PC-9 (cell line): Measurements from ENCODE around the gene UMAD1.

Experiments used
- EZH2 ChIP-seq: fragments of 200-600 bp; sonication (generic); IDR thresholded peaks from 2 replicates; pipeline ENCODE4 v1.8.0; 2017; ENCODE audit warnings: antibody characterized with exemption, low read depth
- TF ChIP-seq, protein P1 (sequence below): fragments of 200-600 bp; sonication (generic); conservative IDR thresholded peaks from 2 replicates; pipeline ENCODE4 v1.6.1; 2017; ENCODE audit warnings: mixed run types, antibody characterized with exemption, mild to moderate bottlenecking, moderate library complexity

DNA sequence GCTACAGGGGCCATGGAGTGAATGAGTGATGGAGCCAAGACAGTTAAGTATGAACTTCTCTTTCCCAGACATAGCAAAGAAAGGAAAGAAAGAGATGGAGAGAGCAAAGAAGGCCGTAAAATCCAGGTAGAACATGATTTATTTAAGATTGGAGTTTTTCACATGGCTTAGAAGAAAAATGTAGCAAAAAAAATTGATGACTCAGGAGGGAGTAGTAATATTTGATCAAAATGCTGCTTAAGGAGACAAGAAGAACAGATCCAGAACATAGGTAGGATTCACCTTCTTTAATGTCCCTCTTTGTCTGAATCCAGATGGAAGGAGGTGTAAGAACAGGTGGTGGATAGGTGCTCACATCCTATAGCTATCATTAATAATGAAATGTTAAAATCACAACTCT lies 277.0 kb downstream of the UMAD1 start:
- TF ChIP-seq, protein P1, sequence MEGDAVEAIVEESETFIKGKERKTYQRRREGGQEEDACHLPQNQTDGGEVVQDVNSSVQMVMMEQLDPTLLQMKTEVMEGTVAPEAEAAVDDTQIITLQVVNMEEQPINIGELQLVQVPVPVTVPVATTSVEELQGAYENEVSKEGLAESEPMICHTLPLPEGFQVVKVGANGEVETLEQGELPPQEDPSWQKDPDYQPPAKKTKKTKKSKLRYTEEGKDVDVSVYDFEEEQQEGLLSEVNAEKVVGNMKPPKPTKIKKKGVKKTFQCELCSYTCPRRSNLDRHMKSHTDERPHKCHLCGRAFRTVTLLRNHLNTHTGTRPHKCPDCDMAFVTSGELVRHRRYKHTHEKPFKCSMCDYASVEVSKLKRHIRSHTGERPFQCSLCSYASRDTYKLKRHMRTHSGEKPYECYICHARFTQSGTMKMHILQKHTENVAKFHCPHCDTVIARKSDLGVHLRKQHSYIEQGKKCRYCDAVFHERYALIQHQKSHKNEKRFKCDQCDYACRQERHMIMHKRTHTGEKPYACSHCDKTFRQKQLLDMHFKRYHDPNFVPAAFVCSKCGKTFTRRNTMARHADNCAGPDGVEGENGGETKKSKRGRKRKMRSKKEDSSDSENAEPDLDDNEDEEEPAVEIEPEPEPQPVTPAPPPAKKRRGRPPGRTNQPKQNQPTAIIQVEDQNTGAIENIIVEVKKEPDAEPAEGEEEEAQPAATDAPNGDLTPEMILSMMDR, result no peak
- TF ChIP-seq EZH2, result no peak
